ENCODE results near the gene SWI5. TPM values are rescaled to one million over a fixed set of nuclear protein-coding genes. Genes with fewer than 3 reads are reported as not detected.
A peak's percentile ranks its signal among the peaks of the same experiment; 100 is the strongest.
"Not testable (repeated sequence)": the region's sequence is repeated elsewhere in the genome, so short reads cannot be mapped to it uniquely, and the experiment has no call there.

The SWI5 gene
- 35.0 TPM for polyA plus RNA-seq (2013, experiment 1 of 2)
- 33.3 TPM for polyA plus RNA-seq (2013, experiment 2 of 2)

GRCh38 chr9:128276008-128276573, at the start of gene SWI5:
Gene SWI5, plus strand, starts transcription at chr9:128276276.
- peak within 1 kb of the TSS; percentile 67 for H3K27ac ChIP-seq (ENCODE audit: low read length, poor library complexity, severe bottlenecking)
- H4K8ac ChIP-seq (ENCODE audit: low read length): peak within 1 kb of the TSS; percentile 92
- peak within 1 kb of the TSS in 1 of 2 experiments; percentile 84 for H3K23ac ChIP-seq (ENCODE audit: low read length in 2 of 2)
- H2BK12ac ChIP-seq (ENCODE audit: low read length in 2 of 2): peak within 1 kb of the TSS in 1 of 2 experiments; percentile 70
- peak within 1 kb of the TSS; percentile 75 for H2BK5ac ChIP-seq (ENCODE audit: low read depth, low read length, poor library complexity, severe bottlenecking)
- H4K91ac ChIP-seq (ENCODE audit: low read length): peak within 1 kb of the TSS; percentile 88
- H3K14ac ChIP-seq (ENCODE audit: low read length in 2 of 2): peak within 1 kb of the TSS in 1 of 2 experiments; percentile 94
- under 1% methylated on average over 38 of the region's 38 CpGs for WGBS
- peak within 1 kb of the TSS; percentile 87 for H2BK15ac ChIP-seq (ENCODE audit: low read depth, poor library complexity, severe bottlenecking)
- H3K9me3 ChIP-seq (ENCODE audit: control insufficient read depth, low read length): no peaks in the 10 kb centered on the region
- peak within 1 kb of the TSS; percentile 74 to 98 for H3K4me3 ChIP-seq (ENCODE audit: insufficient read depth in 1 of 2, low read depth in 1 of 2, low read length in 2 of 2)
- H3K79me1 ChIP-seq (replicated peaks; ENCODE audit: low read length, poor library complexity, severe bottlenecking): peaks cover 30% of the 10 kb centered on the region
- H3K36me3 ChIP-seq (ENCODE audit: control insufficient read depth in 1 of 2, insufficient read depth in 2 of 2, low read depth in 1 of 2, low read length in 2 of 2): peaks cover 19 to 39% of the 10 kb centered on the region in 2 experiments
- H3K18ac ChIP-seq (ENCODE audit: low read depth in 1 of 2, low read length in 2 of 2): peak within 1 kb of the TSS; percentile 92 to 99
- no peaks in the 10 kb centered on the region for H3K27me3 ChIP-seq (ENCODE audit: control insufficient read depth in 1 of 2, insufficient read depth in 1 of 2, low read length in 2 of 2)
- peak within 1 kb of the TSS; percentile 99 for H3K9ac ChIP-seq (ENCODE audit: low read length)
- peak within 1 kb of the TSS; percentile 81 for H2AFZ ChIP-seq (ENCODE audit: low read depth, low read length)
- H3K4me1 ChIP-seq (ENCODE audit: control insufficient read depth, insufficient read depth, low read depth, low read length): peaks cover 17% of the 10 kb centered on the region
- peak within 1 kb of the TSS; percentile 21 for H2AK5ac ChIP-seq (ENCODE audit: low read length, severe bottlenecking)
- peak; percentile 98 for DNase-seq
- peak within 1 kb of the TSS; percentile 94 for H2BK120ac ChIP-seq (ENCODE audit: low read depth, low read length)
- H3K4me2 ChIP-seq (ENCODE audit: low read length, poor library complexity, severe bottlenecking): peak within 1 kb of the TSS; percentile 72
- peak within 1 kb of the TSS; percentile 79 to 97 for H3K4ac ChIP-seq (ENCODE audit: low read depth in 1 of 2, low read length in 2 of 2)

DNA sequence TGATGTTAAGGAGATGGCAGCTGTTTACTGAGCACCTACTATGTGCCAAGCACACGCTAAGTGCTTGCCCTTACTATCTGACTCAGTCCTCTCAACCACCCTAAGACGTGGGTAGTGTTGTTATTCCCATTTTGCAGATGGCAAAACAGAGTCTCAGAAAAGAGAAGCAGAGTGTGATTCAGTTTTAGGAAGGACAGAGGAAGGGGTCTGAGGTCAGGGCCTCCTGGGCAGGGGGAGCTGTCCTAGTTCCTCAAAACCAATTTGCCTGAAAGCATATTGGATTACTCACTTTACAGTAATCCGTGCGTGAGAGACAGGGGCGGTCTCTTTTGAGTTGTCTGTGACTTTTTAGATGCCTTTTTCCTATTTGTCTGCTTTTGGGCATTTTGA, 49.7 kb upstream of the SWI5 start:
- no peak overlapping the region for H3K9ac ChIP-seq (ENCODE audit: low read length)
- no peaks in the 10 kb centered on the region for H3K9me3 ChIP-seq (ENCODE audit: control insufficient read depth, low read length)
- H3K27me3 ChIP-seq (ENCODE audit: control insufficient read depth in 1 of 2, insufficient read depth in 1 of 2, low read length in 2 of 2): no peaks in the 10 kb centered on the region
- H2BK5ac ChIP-seq (ENCODE audit: low read depth, low read length, poor library complexity, severe bottlenecking): no peak overlapping the region
- no peaks in the 10 kb centered on the region for H3K4me1 ChIP-seq (ENCODE audit: control insufficient read depth, insufficient read depth, low read depth, low read length)
- no peak overlapping the region for H2BK12ac ChIP-seq (ENCODE audit: low read length in 2 of 2)
- H4K91ac ChIP-seq (ENCODE audit: low read length): no peak overlapping the region
- no peaks in the 10 kb centered on the region for H3K79me1 ChIP-seq (replicated peaks; ENCODE audit: low read length, poor library complexity, severe bottlenecking)
- H2BK15ac ChIP-seq (ENCODE audit: low read depth, poor library complexity, severe bottlenecking): no peak overlapping the region
- peaks cover 43 to 46% of the 10 kb centered on the region in 2 experiments for H3K36me3 ChIP-seq (ENCODE audit: control insufficient read depth in 1 of 2, insufficient read depth in 2 of 2, low read depth in 1 of 2, low read length in 2 of 2)
- no peak overlapping the region for H3K23ac ChIP-seq (ENCODE audit: low read length in 2 of 2)
- H4K8ac ChIP-seq (ENCODE audit: low read length): no peak overlapping the region
- H2BK120ac ChIP-seq (ENCODE audit: low read depth, low read length): no peak overlapping the region
- 91% methylated on average over 5 of the region's 5 CpGs for WGBS
- no peak overlapping the region for H3K27ac ChIP-seq (ENCODE audit: low read length, poor library complexity, severe bottlenecking)
- no peak overlapping the region for H2AFZ ChIP-seq (ENCODE audit: low read depth, low read length)
- H3K14ac ChIP-seq (ENCODE audit: low read length in 2 of 2): no peak overlapping the region
- no peak overlapping the region for H2AK5ac ChIP-seq (ENCODE audit: low read length, severe bottlenecking)
- no peak for DNase-seq
- H3K4me3 ChIP-seq (ENCODE audit: insufficient read depth in 1 of 2, low read depth in 1 of 2, low read length in 2 of 2): no peak overlapping the region
- H3K4ac ChIP-seq (ENCODE audit: low read depth in 1 of 2, low read length in 2 of 2): no peak overlapping the region
- no peak overlapping the region for H3K4me2 ChIP-seq (ENCODE audit: low read length, poor library complexity, severe bottlenecking)
- H3K18ac ChIP-seq (ENCODE audit: low read depth in 1 of 2, low read length in 2 of 2): no peak overlapping the region

GRCh38 chr9:128230897-128231296, 45.2 kb upstream of the SWI5 start:
- H3K4ac ChIP-seq (ENCODE audit: low read depth in 1 of 2, low read length in 2 of 2); H3K4me2 ChIP-seq (ENCODE audit: low read length, poor library complexity, severe bottlenecking); H3K14ac ChIP-seq (ENCODE audit: low read length in 2 of 2); H3K4me3 ChIP-seq (ENCODE audit: insufficient read depth in 1 of 2, low read depth in 1 of 2, low read length in 2 of 2); H3K9ac ChIP-seq (ENCODE audit: low read length); H2BK12ac ChIP-seq (ENCODE audit: low read length in 2 of 2); H2BK5ac ChIP-seq (ENCODE audit: low read depth, low read length, poor library complexity, severe bottlenecking); H2AK5ac ChIP-seq (ENCODE audit: low read length, severe bottlenecking); H3K4me1 ChIP-seq (ENCODE audit: control insufficient read depth, insufficient read depth, low read depth, low read length); H3K18ac ChIP-seq (ENCODE audit: low read depth in 1 of 2, low read length in 2 of 2); H3K79me1 ChIP-seq (replicated peaks; ENCODE audit: low read length, poor library complexity, severe bottlenecking); H2BK120ac ChIP-seq (ENCODE audit: low read depth, low read length); H4K8ac ChIP-seq (ENCODE audit: low read length); H4K91ac ChIP-seq (ENCODE audit: low read length); H3K23ac ChIP-seq (ENCODE audit: low read length in 2 of 2); H2AFZ ChIP-seq (ENCODE audit: low read depth, low read length); H3K27me3 ChIP-seq (ENCODE audit: control insufficient read depth in 1 of 2, insufficient read depth in 1 of 2, low read length in 2 of 2); H3K9me3 ChIP-seq (ENCODE audit: control insufficient read depth, low read length); H2BK15ac ChIP-seq (ENCODE audit: low read depth, poor library complexity, severe bottlenecking); H3K27ac ChIP-seq (ENCODE audit: low read length, poor library complexity, severe bottlenecking); DNase-seq: not testable (repeated sequence)
- peaks cover 20 to 24% of the 10 kb centered on the region in 2 experiments for H3K36me3 ChIP-seq (ENCODE audit: control insufficient read depth in 1 of 2, insufficient read depth in 2 of 2, low read depth in 1 of 2, low read length in 2 of 2)
- 98% methylated on average over 7 of the region's 7 CpGs for WGBS

DNA sequence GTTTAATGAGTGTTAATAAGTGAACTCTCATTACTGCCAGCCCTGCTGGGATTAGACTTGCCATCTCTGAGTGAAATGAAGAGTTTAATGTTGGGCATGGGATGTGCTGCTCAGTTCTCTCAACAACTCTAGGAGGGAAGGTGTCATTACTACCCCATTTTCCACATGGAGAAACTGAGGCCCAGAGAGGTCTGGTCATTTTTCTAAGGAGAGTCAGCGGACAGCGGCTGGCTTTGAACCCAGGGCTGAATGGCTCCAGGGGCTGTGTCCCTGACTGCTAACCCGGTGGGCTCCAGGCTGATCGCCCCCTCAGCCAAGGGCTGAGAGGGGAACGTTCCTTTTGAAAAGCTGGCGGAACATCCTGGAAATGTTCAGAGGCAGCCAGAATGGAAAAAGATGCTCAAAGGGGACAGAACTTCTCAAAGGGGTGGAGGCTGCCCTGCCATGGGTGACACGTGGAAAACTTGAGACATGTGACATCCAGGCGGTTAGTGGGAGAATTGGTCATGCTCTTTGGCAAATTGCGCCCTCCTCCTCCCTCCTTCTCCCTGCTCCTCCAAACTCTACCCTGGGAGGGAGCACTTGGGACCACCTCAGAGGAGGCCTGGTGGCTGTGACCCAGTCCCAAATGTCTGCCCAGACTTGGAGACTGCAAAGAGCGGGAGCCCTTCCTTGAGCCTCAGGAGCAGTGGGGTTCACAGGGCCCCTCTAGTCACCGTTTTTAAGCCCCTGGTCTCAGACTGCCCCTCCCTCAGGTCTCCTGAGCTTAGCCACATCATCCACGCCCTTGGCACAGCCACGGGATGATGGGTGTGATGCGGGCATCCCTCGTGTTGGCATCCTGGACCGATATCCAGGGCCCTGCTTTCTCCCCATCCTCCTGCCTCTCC, 44.2 kb upstream of the SWI5 start:
- WGBS: 90% methylated on average over 16 of the region's 16 CpGs
- no peak overlapping the region for H3K27ac ChIP-seq (ENCODE audit: low read length, poor library complexity, severe bottlenecking)
- no peak overlapping the region for H2AK5ac ChIP-seq (ENCODE audit: low read length, severe bottlenecking)

More for the DNA sequence above, 44.2 kb upstream of the SWI5 start:
- Histone ChIP-seq H3K14ac (ENCODE audit: low read length in 2 of 2) (no peak overlapping the region), H2BK12ac (ENCODE audit: low read length in 2 of 2) (no peak overlapping the region), H3K27me3 (ENCODE audit: control insufficient read depth in 1 of 2, insufficient read depth in 1 of 2, low read length in 2 of 2) (no peaks in the 10 kb centered on the region), H3K4me3 (ENCODE audit: insufficient read depth in 1 of 2, low read depth in 1 of 2, low read length in 2 of 2) (no peak overlapping the region), H4K91ac (ENCODE audit: low read length) (no peak overlapping the region), H3K23ac (ENCODE audit: low read length in 2 of 2) (no peak overlapping the region), H3K9me3 (ENCODE audit: control insufficient read depth, low read length) (no peaks in the 10 kb centered on the region), H2AFZ (ENCODE audit: low read depth, low read length) (no peak overlapping the region), H3K79me1 (replicated peaks; ENCODE audit: low read length, poor library complexity, severe bottlenecking) (no peaks in the 10 kb centered on the region), H3K36me3 (ENCODE audit: control insufficient read depth in 1 of 2, insufficient read depth in 2 of 2, low read depth in 1 of 2, low read length in 2 of 2) (peaks cover 21 to 22% of the 10 kb centered on the region in 2 experiments), H3K4ac (ENCODE audit: low read depth in 1 of 2, low read length in 2 of 2) (no peak overlapping the region), H2BK15ac (ENCODE audit: low read depth, poor library complexity, severe bottlenecking) (no peak overlapping the region), H2BK120ac (ENCODE audit: low read depth, low read length) (no peak overlapping the region), H3K4me1 (ENCODE audit: control insufficient read depth, insufficient read depth, low read depth, low read length) (no peaks in the 10 kb centered on the region), H2BK5ac (ENCODE audit: low read depth, low read length, poor library complexity, severe bottlenecking) (no peak overlapping the region), H3K4me2 (ENCODE audit: low read length, poor library complexity, severe bottlenecking) (no peak overlapping the region), H3K9ac (ENCODE audit: low read length) (peak overlapping the region; percentile 29), H3K18ac (ENCODE audit: low read depth in 1 of 2, low read length in 2 of 2) (no peak overlapping the region), H4K8ac (ENCODE audit: low read length) (no peak overlapping the region)
- DNase-seq: no peak
